Measurements from ENCODE around the gene PYGM.

- TF ChIP-seq CTCF (IDR thresholded peaks at IDR 0.05) (no peak), POLR2A (IDR thresholded peaks at IDR 0.05) (no peak), POLR2AphosphoS5 (IDR thresholded peaks at IDR 0.05) (no peak)
These were observed 9.5 kb upstream of the PYGM start for GRCh38 chr11:64769283-64769682.
